GM12878 (cell line): Measurements from ENCODE around the gene FAF1. TPM values are rescaled to one million over a fixed set of nuclear protein-coding genes. Genes with fewer than 3 reads are reported as not detected.

Experiments used
- ATAC-seq: fragments of 200-7000 bp; cut with Tn5 transposase; 3 replicates; pipeline ENCODE4 v1.9.1; 2020; ENCODE audit warnings: mild to moderate bottlenecking, moderate library complexity
- BruUV-seq: library from RNA; stranded (reverse); fragments of 400-500 nt; replicated peaks from 2 replicates; lab custom pipeline; 2021; lab: Mats Ljungman, UMichigan
- CTCF ChIA-PET: fragments of 300-600 bp; sonication (Branson Sonifier 250); formaldehyde crosslinking; extraction: SDS; loops from one replicate; lab custom pipeline; 2021; ENCODE audit warnings: inconsistent platforms; lab: Yijun Ruan, JAX
- POLR2A ChIA-PET: fragments of 350-600 bp; formaldehyde crosslinking; extraction: SDS; loops from one replicate; lab custom pipeline; 2021; ENCODE audit warnings: inconsistent platforms; lab: Charles Lee
- RAD21 ChIA-PET: fragments of 300-600 bp; sonication (Branson Sonifier 250); formaldehyde crosslinking; loops from one replicate; lab custom pipeline; 2023; ENCODE audit warnings: antibody characterized with exemption; ENCODE audit not compliant: unreplicated experiment; lab: Charles Lee
- SMC1A ChIA-PET: fragments of 300-600 bp; sonication (Branson Sonifier 250); formaldehyde crosslinking; loops from one replicate; lab custom pipeline; 2023; ENCODE audit not compliant: unreplicated experiment, uncharacterized antibody; lab: Charles Lee
- DNase-seq: peaks from one replicate; pipeline ENCODE4 v3.0.0-alpha.2; 2011; ENCODE audit warnings: low read depth, low spot score
- FAIRE-seq: peaks from 3 replicates; lab custom pipeline; 2011; peaks lifted over from hg19 to GRCh38; lab: Jason Lieb, UNC
- H2AFZ ChIP-seq: 2 replicates; pipeline ENCODE4 v1.6.0; 2011; ENCODE audit warnings: low read depth, low read length, control low read depth; ENCODE audit not compliant: control insufficient read depth
- H3K27ac ChIP-seq: 2 replicates; pipeline ENCODE4 v1.5.1; 2011; ENCODE audit warnings: control low read depth; ENCODE audit not compliant: control insufficient read depth, insufficient read depth
- H3K27me3 ChIP-seq, 2 experiments: replicated peaks in 1 of 2; 2 replicates each; pipeline versions ENCODE4 v1.6.0 to v1.6.1; 2011; ENCODE audit warnings: low read length in 1 of 2; ENCODE audit not compliant: control insufficient read depth in 2 of 2, insufficient read depth in 2 of 2
- H3K36me3 ChIP-seq, 2 experiments: 2 replicates each; pipeline ENCODE4 v1.5.1; 2011; ENCODE audit warnings: low read length in 1 of 2; ENCODE audit not compliant: control insufficient read depth in 2 of 2, insufficient read depth in 2 of 2
- H3K4me1 ChIP-seq: 2 replicates; pipeline ENCODE4 v1.6.1; 2011; ENCODE audit warnings: mild to moderate bottlenecking, low read length, moderate library complexity, mixed read lengths; ENCODE audit not compliant: control insufficient read depth, insufficient read depth
- H3K4me2 ChIP-seq: 2 replicates; pipeline ENCODE4 v1.6.0; 2011; ENCODE audit warnings: control low read depth; ENCODE audit not compliant: control insufficient read depth, insufficient read depth
- H3K4me3 ChIP-seq: fragments of 200-600 bp; sonication (generic); 2 replicates; pipeline ENCODE4 v1.5.1; 2016
- H3K79me2 ChIP-seq: 2 replicates; pipeline ENCODE4 v1.6.0; 2011; ENCODE audit warnings: low read length; ENCODE audit not compliant: control insufficient read depth, insufficient read depth
- H3K9ac ChIP-seq: 2 replicates; pipeline ENCODE4 v1.8.0; 2011; ENCODE audit warnings: low read length, control low read depth, mixed read lengths; ENCODE audit not compliant: control insufficient read depth, insufficient read depth
- H3K9me3 ChIP-seq: replicated peaks from 3 replicates; pipeline ENCODE4 v1.5.1; 2011; ENCODE audit warnings: mild to moderate bottlenecking, low read length; ENCODE audit not compliant: control insufficient read depth, insufficient read depth
- H4K20me1 ChIP-seq: 2 replicates; pipeline ENCODE4 v1.6.0; 2011; ENCODE audit not compliant: control insufficient read depth, insufficient read depth
- EGR1 ChIP-seq, 2 experiments: IDR thresholded peaks; 1 replicate in 1 of 2; 2 replicates in 1 of 2; pipeline ENCODE4 v1.6.1; 2011 to 2012; ENCODE audit warnings: low read depth in 2 of 2, low read length in 2 of 2, borderline replicate concordance in 1 of 2, mild to moderate bottlenecking in 1 of 2, moderate library complexity in 1 of 2
- ZNF274 ChIP-seq: IDR thresholded peaks from one replicate; pipeline ENCODE4 v1.8.0; 2011; ENCODE audit not compliant: insufficient read length, insufficient read depth
- ZNF384 ChIP-seq: IDR thresholded peaks from 2 replicates; pipeline ENCODE4 v1.6.1; 2012; ENCODE audit warnings: low read depth, mild to moderate bottlenecking, low read length, improper control_type of control experiment, borderline replicate concordance
- WGBS: methylation state at CpG from one replicate; pipeline ENCODE4 v1.1.6; 2016; ENCODE audit warnings: low lambda C conversion rate; ENCODE audit not compliant: insufficient replicate concordance, insufficient coverage; ENCODE audit errors: missing lambda C conversion rate; 5-methylcytosine and 5-hydroxymethylcytosine counted together
- in situ Hi-C: fragments of 300-500 bp; cut with MboI; formaldehyde crosslinking; loops from 9 replicates; pipeline ENCODE4 v1.14.3; 2018; ENCODE audit warnings: mixed read lengths
- intact Hi-C: fragments of 100-400 bp; cut with micrococcal nuclease; formaldehyde crosslinking; loops from one replicate; pipeline ENCODE4 v1.14.2; 2022; ENCODE audit not compliant: unreplicated experiment
- polyA plus RNA-seq, 11 experiments: library from polyadenylated mRNA; depleted of rRNA in 4 of 11; unstranded in 6 of 11; stranded (reverse) in 5 of 11; fragments of >200 nt; fragmentation: Nextera tagmentation in 4 of 11; fragmentation: Illumina TruSeq in 1 of 11; extraction: Ambion mirVana in 4 of 11; extraction: Trizol in 1 of 11; gene quantifications; 1 replicate in 1 of 11; 2 replicates in 10 of 11; pipeline versions ENCODE4 v1.2.1 to v1.2.3, GENCODE V29; 2011 to 2016; ENCODE audit warnings: inconsistent platforms in 2 of 11, missing spikeins in 2 of 11, low read depth in 1 of 11
- total RNA-seq, 4 experiments: library from RNA; depleted of rRNA in 3 of 4; stranded (reverse); fragments of >200 nt in 3 of 4; fragmentation: Illumina TruSeq in 1 of 4; extraction: Trizol in 1 of 4; gene quantifications; 2 replicates each; pipeline versions ENCODE4 v1.2.1 to v1.2.3, GENCODE V29; 2013 to 2021
- TF ChIP-seq, protein P1 (sequence below): fragments of 450-650 bp; IDR thresholded peaks from 2 replicates; pipeline ENCODE4 v1.6.1; 2017; ENCODE audit warnings: mild to moderate bottlenecking, moderate library complexity

The FAF1 gene
- total and polyA plus RNA-seq, 10 of the 15 experiments (the other 5 are each of a cell fraction or from before 2014, with no cell fraction given) = 8.6 to 54.5 (median 23.7) TPM

DNA sequence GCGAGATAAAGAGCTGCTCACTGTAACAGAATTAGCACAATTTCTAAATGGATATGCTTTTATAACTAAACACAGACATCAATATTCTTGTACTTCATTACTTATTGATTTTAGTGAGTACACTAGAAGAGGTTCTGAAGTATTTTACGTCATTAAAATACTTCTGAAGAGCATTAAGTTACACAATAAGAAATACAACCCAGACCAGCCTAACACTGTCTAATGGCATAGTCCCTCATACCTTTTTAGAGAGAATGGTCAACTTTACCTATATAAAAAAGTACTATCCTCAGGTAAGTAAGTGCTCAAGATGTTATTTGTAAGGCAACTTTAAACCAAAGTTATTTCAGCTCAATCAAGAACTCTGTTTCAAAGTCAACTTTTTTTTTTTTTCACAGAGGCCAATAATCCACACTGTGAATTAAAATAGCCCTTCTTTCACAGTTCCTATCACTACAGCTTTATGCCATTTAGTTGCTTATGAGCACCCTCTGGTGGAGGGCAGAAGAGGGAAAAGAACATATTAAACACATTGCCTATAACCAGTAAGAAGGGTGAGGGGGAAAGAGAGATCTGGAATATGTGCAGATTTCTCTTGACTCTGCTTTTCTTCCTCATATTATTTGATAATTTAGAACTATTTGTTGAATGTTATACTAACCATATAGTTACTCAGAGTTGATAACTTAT, 354.7 kb downstream of the FAF1 start (continued):
- TF ChIP-seq, protein P1, sequence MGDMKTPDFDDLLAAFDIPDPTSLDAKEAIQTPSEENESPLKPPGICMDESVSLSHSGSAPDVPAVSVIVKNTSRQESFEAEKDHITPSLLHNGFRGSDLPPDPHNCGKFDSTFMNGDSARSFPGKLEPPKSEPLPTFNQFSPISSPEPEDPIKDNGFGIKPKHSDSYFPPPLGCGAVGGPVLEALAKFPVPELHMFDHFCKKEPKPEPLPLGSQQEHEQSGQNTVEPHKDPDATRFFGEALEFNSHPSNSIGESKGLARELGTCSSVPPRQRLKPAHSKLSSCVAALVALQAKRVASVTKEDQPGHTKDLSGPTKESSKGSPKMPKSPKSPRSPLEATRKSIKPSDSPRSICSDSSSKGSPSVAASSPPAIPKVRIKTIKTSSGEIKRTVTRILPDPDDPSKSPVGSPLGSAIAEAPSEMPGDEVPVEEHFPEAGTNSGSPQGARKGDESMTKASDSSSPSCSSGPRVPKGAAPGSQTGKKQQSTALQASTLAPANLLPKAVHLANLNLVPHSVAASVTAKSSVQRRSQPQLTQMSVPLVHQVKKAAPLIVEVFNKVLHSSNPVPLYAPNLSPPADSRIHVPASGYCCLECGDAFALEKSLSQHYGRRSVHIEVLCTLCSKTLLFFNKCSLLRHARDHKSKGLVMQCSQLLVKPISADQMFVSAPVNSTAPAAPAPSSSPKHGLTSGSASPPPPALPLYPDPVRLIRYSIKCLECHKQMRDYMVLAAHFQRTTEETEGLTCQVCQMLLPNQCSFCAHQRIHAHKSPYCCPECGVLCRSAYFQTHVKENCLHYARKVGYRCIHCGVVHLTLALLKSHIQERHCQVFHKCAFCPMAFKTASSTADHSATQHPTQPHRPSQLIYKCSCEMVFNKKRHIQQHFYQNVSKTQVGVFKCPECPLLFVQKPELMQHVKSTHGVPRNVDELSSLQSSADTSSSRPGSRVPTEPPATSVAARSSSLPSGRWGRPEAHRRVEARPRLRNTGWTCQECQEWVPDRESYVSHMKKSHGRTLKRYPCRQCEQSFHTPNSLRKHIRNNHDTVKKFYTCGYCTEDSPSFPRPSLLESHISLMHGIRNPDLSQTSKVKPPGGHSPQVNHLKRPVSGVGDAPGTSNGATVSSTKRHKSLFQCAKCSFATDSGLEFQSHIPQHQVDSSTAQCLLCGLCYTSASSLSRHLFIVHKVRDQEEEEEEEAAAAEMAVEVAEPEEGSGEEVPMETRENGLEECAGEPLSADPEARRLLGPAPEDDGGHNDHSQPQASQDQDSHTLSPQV = no peak
- TF ChIP-seq ZNF384 = peak; percentile 22; the same call in 1 of the 2 replicates
- TF ChIP-seq EGR1 (IDR thresholded peaks at IDR 0.05; ENCODE audit: borderline replicate concordance in 1 of 2, low read depth in 2 of 2, low read length in 2 of 2) = no peak
- TF ChIP-seq, all 136 proteins: peak for 4

DNA sequence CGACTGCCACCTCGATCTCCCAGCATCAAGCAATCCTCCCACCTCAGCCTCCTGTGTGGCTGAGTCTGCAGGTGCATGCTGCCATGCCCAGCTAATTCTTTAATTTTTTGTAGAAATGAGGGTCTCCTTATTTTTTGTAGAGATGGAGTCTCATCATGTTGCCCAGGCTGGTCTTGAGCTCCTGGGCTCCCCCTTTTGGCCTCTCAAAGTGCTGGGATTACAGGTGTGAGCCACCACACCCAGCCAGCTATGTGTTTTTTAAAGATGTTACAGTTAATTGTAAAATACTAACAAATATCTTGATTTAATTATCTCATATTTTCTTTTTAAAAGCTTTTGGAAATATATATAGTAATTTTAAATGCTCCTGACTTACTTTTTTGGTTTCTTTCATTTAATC, 355.5 kb downstream of the FAF1 start:
- Histone ChIP-seq H3K4me1 (no peaks in the 10 kb centered on the region), H3K79me2 (no peaks in the 10 kb centered on the region), H3K4me2 (no peak overlapping the region), H3K36me3 (no peaks in the 10 kb centered on the region), H3K27me3 (no peaks in the 10 kb centered on the region), H3K27ac (no peak overlapping the region), H2AFZ (no peak overlapping the region), H3K9ac (no peak overlapping the region), H3K4me3 (no peak overlapping the region), H3K9me3 (no peaks in the 10 kb centered on the region), H4K20me1 (no peaks in the 10 kb centered on the region)
- in situ Hi-C loops (loop anchor here (5.0 kb wide), 1 partner anchor 232 kb away; no protein-coding TSS in a partner anchor), intact Hi-C loops (no loop called here)
- CTCF ChIA-PET = interaction anchor here (0.7 to 12.0 kb wide), 14 partner anchors 9 to 236 kb away, joined by 3 to 151 read pairs (median 4); no protein-coding TSS in a partner anchor
- BruUV-seq = no TSS peak
- FAIRE-seq = no peak
- RAD21 ChIA-PET = interaction anchor here (1.4 to 9.5 kb wide), 4 partner anchors 8 to 236 kb away, joined by 4 to 63 read pairs (median 18); no protein-coding TSS in a partner anchor
- DNase-seq = no peak
- ATAC-seq = 0 out of 3 replicates have a peak, but pooled peaks have one; percentile 39
- no peak for TF ChIP-seq ZNF274
- POLR2A ChIA-PET = no interaction called here
- WGBS = 94% methylated on average over 2 of the region's 2 CpGs
- SMC1A ChIA-PET = interaction anchor here (1.1 to 3.5 kb wide), 8 partner anchors 8 to 257 kb away, joined by 3 to 28 read pairs (median 4); no protein-coding TSS in a partner anchor
